Stimulated activated CD4-positive, alpha-beta T cell treated with anti-CD3 and anti-CD28 coated beads, TNF-alpha, amount 100 ng/mL, for 24 hours (primary cell): ENCODE results near the gene NOLC1.

Experiments used
- DNase-seq, 3 experiments: peaks; one replicate each; pipeline ENCODE4 v3.0.0-alpha.2; 2020; ENCODE audit warnings: low read depth in 3 of 3

Gene NOLC1

DNA sequence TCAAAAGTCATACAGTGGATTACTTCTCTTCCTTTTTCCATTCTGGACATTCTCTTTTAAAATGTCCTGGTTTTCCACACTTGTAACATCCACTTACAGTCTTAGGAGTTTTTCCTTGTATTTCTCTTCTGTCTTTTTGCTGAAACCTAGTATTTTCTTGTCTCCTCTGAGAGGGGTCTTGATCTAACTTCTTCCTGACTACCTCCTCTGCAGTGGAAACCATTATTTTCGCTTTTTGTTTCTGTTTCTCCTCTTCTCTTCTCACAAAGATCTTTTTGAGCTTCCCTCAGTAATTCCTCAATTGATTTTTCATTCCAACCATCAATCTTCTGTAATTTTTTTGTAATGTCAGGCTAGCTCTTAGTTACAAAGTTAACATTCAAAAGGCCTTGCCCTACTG, 50.2 kb downstream of the NOLC1 start:
- DNase-seq, result no peak

- no peak for DNase-seq
Observed at GRCh38 chr10:102208311-102209035, 56.3 kb downstream of the NOLC1 start.

DNA sequence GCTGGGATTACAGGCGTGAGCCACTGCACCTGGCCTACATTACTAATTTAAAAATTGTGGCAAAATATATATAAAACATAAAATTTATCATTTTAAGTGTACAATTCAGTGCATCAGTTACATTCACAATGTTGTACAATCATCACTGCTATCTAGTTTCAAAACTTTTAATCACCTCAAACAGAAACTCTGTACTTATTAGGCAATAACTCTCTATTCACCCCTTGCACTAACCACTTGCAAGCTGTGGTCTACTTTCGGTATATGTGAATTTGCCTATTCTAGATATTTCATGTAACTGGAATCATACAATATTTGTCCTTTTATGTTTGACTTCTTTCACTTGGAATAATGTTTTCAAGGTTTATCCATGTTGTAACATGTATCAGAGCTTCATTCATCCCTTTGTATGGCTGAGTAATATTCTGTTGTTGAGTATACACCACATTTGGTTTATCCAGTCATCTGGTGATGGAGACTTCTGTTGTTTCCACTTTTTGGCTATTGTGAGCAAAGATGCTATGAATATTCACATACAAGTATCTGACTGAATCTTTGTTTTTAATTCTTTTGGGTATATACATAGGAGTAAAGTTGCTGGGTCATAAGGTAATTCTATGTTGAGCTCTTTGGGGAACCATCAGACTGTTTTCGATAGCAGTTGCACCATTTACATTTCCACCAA, 59.6 kb downstream of the NOLC1 start:
- DNase-seq, result no peak
